GOT3 (cell line): ENCODE measurements around the gene SLC31A1.

ENCODE experiments used
- DNase-seq: peaks from one replicate; lab custom pipeline; 2025; ENCODE audit warnings: mixed read lengths; lab: John Stamatoyannopoulos, UW

SLC31A1 gene

DNA sequence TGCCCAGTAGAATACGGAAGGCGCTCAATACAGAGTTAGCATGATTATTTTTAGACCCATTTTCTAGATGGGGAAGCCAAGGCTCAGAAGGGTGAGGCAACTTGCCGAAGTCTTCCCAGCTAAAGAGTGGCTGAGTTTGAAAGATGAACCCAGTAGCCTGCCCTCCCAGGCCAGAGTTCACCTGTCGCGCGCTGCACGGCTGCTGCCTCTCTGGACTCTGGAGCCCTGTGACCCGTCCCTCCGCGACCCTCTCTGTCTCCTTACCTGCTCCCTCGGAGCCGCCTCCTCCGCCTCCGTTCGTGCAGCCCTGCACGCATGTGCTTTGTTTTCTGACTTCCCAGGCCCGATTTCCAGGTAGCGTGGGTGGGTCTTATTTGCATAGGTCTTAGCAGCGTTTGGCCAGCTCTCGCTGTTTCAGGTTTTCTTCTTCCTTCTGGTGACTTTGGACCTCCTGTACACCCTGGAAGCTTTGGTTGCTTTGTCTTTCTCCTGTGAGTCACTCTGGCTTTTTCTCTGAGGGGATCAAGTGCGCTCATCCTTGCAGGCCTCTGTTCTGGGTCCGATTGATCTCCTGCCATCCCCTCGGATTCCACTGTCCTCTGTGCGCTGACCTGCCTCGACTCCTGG, 81.6 kb downstream of the SLC31A1 start, which contains the start of gene RNF183:
RNF183 (minus strand) TSS at position 585 of the 627 bp plus-strand sequence. CDS start 5,192 bp downstream, outside the sequence.
- no peak for DNase-seq

DNA sequence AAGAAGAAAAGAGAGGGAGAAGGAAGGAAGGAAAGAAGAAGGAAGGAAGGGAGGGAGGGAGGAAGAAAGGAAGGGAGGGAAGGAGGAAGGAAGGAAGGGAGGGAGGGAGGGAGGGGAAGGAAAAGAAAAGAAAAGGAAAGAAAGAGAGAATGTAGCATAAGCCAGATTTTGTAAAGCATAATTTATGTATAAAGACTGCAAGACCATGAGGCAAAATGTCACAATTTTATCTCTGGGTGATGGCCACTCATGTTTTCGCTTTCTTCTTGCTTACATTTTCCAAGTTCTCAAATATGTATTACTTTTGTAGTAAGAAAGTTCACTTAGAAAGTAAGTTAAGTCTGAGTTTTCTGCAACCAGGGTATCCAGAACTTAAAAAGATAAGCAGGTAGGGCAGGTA, 85.2 kb downstream of the SLC31A1 start:
- no peak for DNase-seq

DNA sequence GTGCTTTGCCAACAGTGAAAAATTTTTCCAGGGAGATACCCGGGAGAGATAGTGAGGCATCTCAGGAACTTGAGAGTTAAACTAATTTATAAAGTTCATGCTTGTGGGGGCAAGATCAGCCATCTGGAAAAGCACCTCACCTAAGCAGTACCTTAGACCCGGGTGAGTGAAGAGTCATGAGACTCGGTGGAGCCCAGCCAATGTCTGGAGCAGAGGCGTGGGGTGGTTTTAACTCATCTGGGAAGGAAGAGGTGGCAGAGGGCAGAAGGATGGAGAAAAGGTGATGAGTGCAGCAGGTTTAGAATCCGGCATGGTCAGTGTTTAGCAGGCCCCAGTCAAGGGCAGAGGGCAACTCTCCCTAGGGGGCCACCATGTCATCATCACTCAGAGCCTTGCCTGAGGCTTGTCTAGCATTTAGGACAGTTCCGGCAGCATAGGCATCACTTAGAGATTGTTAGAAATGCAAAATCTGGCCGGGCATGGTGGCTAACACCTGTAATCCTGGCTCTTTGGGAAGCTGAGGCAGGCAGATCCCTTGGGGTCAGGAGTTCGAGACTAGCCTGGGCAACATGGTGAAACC, 86.1 kb downstream of the SLC31A1 start:
- DNase-seq = no peak

DNA sequence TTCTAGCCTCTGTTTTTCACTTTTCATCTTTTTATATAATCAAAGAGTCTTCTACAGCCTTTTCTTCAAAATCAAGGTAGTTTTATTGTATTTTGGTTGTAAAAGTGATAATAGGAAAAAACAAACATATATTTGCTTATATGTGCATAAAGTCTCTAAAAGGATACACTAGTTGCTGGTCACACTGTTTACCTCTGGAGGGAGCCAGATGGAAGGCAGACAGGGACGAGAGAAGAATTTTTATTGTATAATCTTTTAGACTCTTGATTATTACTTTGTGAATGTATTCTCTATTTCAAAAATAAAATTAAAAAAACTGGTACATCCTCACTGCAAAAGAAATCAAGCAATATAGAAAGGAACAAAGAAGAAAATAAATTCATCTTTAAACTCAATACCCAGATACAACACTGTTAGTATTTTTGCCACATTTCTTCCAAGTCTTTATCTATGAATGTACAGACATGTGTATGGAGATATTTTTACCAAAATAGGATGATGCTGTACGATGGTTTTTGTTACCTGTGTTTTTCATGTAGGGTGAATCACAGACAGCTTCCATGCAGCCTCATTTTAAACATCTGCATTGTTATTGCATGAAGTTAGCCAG, 88.0 kb downstream of the SLC31A1 start:
- DNase-seq = no peak

DNA sequence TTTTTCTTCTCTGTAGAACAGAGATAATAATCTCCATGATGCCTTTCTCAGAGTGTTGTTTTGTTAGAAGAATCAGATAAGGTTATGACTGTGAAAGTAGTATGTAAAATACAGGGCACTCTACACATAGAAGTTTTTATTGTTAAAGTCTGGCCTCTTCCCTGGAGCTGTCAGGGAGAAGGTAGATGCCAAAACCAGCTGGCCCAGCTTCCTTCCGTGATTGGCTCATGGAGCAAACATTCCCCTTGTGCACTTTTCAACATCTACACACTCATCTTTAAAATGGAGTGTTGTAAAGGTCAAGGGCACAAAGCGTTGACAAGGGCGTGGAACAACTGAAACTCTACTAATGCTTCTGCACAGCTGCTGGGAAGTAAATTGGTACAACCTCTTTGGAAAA, 89.2 kb downstream of the SLC31A1 start:
- no peak for DNase-seq

DNA sequence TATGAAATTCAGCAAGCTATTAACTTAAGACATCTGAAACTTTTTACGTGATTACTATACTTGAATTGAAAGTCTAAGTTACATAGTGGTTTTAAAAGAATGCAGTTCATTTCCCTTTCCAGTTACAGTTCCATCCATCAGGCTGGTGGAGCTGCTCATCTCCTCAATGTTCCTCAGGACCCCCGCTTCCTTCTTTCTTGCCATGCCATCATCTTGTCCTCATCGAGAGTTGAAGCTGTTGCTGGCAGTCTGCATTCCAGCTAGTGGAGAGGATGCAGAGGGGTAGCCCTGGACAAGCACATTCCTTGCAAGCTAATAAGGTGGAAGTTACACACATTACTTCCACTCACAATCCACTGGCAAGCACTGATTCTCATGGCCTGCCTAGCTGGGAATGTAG, 90.6 kb downstream of the SLC31A1 start:
- no peak for DNase-seq

DNA sequence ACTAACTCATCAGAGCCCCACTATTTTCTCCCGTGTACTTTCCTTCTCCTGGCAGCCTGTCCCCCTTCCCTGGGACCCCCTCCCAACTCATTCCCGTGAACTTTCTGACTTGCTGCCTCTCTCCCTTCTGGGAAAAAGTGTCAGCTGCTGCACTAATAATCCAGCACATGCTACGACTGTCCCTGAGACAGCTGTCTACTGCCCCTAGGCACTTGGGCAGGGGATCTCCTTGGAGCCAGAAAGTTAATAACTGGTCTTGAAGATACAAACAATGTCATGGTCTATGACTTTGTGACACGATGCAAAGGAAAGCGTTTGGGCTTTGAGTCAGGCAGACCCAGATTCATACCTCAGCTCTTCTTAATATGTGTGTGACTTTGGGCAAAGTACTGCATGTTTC, 91.9 kb downstream of the SLC31A1 start:
- no peak for DNase-seq
